H1 (cell line): ENCODE data around the gene PLG. TPM values are rescaled to one million over a fixed set of nuclear protein-coding genes. Genes with fewer than 3 reads are reported as not detected.

Experiments
- CTCF ChIA-PET: fragments of 300-600 bp; sonication (Branson Sonifier 250); formaldehyde crosslinking; loops from one replicate; lab custom pipeline; 2021; ENCODE audit not compliant: partially characterized antibody; lab: Charles Lee
- POLR2A ChIA-PET: fragments of 300-600 bp; sonication (Branson Sonifier 250); formaldehyde crosslinking; loops from one replicate; lab custom pipeline; 2021; ENCODE audit warnings: inconsistent platforms; ENCODE audit not compliant: partially characterized antibody; lab: Charles Lee
- DNase-seq, 2 experiments: peaks; one replicate each; pipeline versions ENCODE4 v3.0.0 to v3.0.0-alpha.2; 2010 to 2022; ENCODE audit warnings: low spot score in 2 of 2, low read depth in 1 of 2, mixed read lengths in 1 of 2
- FAIRE-seq: peaks from 2 replicates; lab custom pipeline; 2011; peaks lifted over from hg19 to GRCh38; lab: Jason Lieb, UNC
- H2AFZ ChIP-seq: 2 replicates; pipeline ENCODE4 v1.8.1; 2012; ENCODE audit warnings: low read length, inconsistent platforms
- H2AK5ac ChIP-seq: 2 replicates; pipeline ENCODE4 v1.6.1; 2013; ENCODE audit warnings: low read depth, low read length
- H2BK120ac ChIP-seq: replicated peaks from 2 replicates; pipeline ENCODE3; 2013; ENCODE audit warnings: low read depth, low read length, inconsistent platforms
- H2BK12ac ChIP-seq: 2 replicates; pipeline ENCODE4 v1.6.1; 2013; ENCODE audit warnings: low read depth, low read length
- H2BK15ac ChIP-seq: 2 replicates; pipeline ENCODE4 v1.6.1; 2013; ENCODE audit warnings: low read length
- H2BK20ac ChIP-seq: 2 replicates; pipeline ENCODE4 v1.6.1; 2013; ENCODE audit warnings: low read length
- H2BK5ac ChIP-seq: 2 replicates; pipeline ENCODE4 v1.6.1; 2013; ENCODE audit warnings: low read depth, low read length
- H3K14ac ChIP-seq: 2 replicates; pipeline ENCODE4 v1.6.1; 2013; ENCODE audit warnings: inconsistent platforms; ENCODE audit not compliant: insufficient read length
- H3K18ac ChIP-seq: 2 replicates; pipeline ENCODE4 v1.6.1; 2013; ENCODE audit warnings: low read length; ENCODE audit errors: extremely low read depth
- H3K23ac ChIP-seq: 2 replicates; pipeline ENCODE4 v1.6.1; 2013; ENCODE audit warnings: inconsistent platforms; ENCODE audit not compliant: insufficient read length
- H3K23me2 ChIP-seq: 2 replicates; pipeline ENCODE4 v1.6.1; 2013; ENCODE audit warnings: low read depth, low read length
- H3K27ac ChIP-seq: 2 replicates; pipeline ENCODE4 v1.6.1; 2011; ENCODE audit warnings: low read depth, low read length, inconsistent platforms
- H3K27me3 ChIP-seq, 4 experiments: replicated peaks in 1 of 4; 1 replicate in 1 of 4; 2 replicates in 3 of 4; pipeline versions ENCODE4 v1.6.1 to v1.8.1; 2011 to 2013; ENCODE audit warnings: low read length in 3 of 4, mild to moderate bottlenecking in 3 of 4, inconsistent platforms in 2 of 4, mixed read lengths in 2 of 4, moderate library complexity in 1 of 4; ENCODE audit not compliant: control insufficient read depth in 3 of 4, insufficient read depth in 3 of 4; ENCODE audit errors: extremely low read depth in 1 of 4
- H3K36me3 ChIP-seq, 4 experiments: 2 replicates each; pipeline versions ENCODE4 v1.6.1 to v1.8.1; 2011 to 2013; ENCODE audit warnings: mild to moderate bottlenecking in 4 of 4, low read length in 3 of 4, moderate library complexity in 2 of 4, control low read depth in 1 of 4, inconsistent platforms in 1 of 4; ENCODE audit not compliant: insufficient read depth in 4 of 4, control insufficient read depth in 2 of 4
- H3K4ac ChIP-seq: replicated peaks from 2 replicates; pipeline ENCODE3; 2013; ENCODE audit warnings: low read length, low read depth, mixed read lengths, inconsistent platforms; ENCODE audit not compliant: insufficient read length
- H3K4me1 ChIP-seq, 4 experiments: replicated peaks in 1 of 4; 1 replicate in 1 of 4; 2 replicates in 3 of 4; pipeline versions ENCODE4 v1.6.1 to v1.8.1; 2011 to 2013; ENCODE audit warnings: low read length in 3 of 4, inconsistent platforms in 2 of 4, mixed read lengths in 1 of 4; ENCODE audit not compliant: insufficient read depth in 4 of 4, control insufficient read depth in 3 of 4
- H3K4me2 ChIP-seq, 2 experiments: 2 replicates each; pipeline versions ENCODE4 v1.6.1 to v1.8.1; 2011 to 2013; ENCODE audit warnings: low read depth in 2 of 2, low read length in 2 of 2, control low read depth in 1 of 2, inconsistent platforms in 1 of 2, mild to moderate bottlenecking in 1 of 2; ENCODE audit not compliant: insufficient read depth in 1 of 2
- H3K4me3 ChIP-seq, 4 experiments: fragments of 200-600, 300-600 bp in 1 of 4; sonication (generic), shearing (Covaris generic), sonication (Bioruptor Twin) in 1 of 4; 2 replicates each; pipeline versions ENCODE4 v1.5.1 to v1.8.1; 2011 to 2016; ENCODE audit warnings: low read length in 4 of 4, low read depth in 3 of 4, control low read depth in 2 of 4, inconsistent platforms in 2 of 4, mild to moderate bottlenecking in 2 of 4, mixed read lengths in 1 of 4, moderate library complexity in 1 of 4; ENCODE audit not compliant: insufficient read depth in 2 of 4; ENCODE audit errors: extremely low read depth in 1 of 4
- H3K56ac ChIP-seq: replicated peaks from 2 replicates; pipeline ENCODE3; 2013; ENCODE audit warnings: low read depth, mild to moderate bottlenecking, mixed read lengths, low read length, inconsistent platforms; ENCODE audit not compliant: insufficient read length
- H3K79me1 ChIP-seq: 2 replicates; pipeline ENCODE4 v1.6.1; 2013; ENCODE audit warnings: low read depth, low read length, control low read depth
- H3K79me2 ChIP-seq, 2 experiments: 2 replicates each; pipeline versions ENCODE4 v1.6.1 to v1.8.1; 2012 to 2013; ENCODE audit warnings: low read length in 2 of 2, mild to moderate bottlenecking in 2 of 2, inconsistent platforms in 1 of 2; ENCODE audit not compliant: insufficient read depth in 2 of 2, control insufficient read depth in 1 of 2
- H3K9ac ChIP-seq, 4 experiments: replicated peaks in 1 of 4; 1 replicate in 1 of 4; 2 replicates in 3 of 4; pipeline versions ENCODE4 v1.6.1 to v1.8.1; 2011 to 2013; ENCODE audit warnings: low read depth in 3 of 4, low read length in 3 of 4, control low read depth in 2 of 4, mild to moderate bottlenecking in 2 of 4, moderate library complexity in 2 of 4, inconsistent platforms in 1 of 4; ENCODE audit errors: extremely low read depth in 1 of 4
- H3K9me3 ChIP-seq, 2 experiments: 2 replicates each; pipeline versions ENCODE4 v1.6.1 to v1.8.1; 2012 to 2013; ENCODE audit warnings: mild to moderate bottlenecking in 2 of 2, moderate library complexity in 2 of 2, control low read depth in 1 of 2, inconsistent platforms in 1 of 2, low read depth in 1 of 2, low read length in 1 of 2, mixed read lengths in 1 of 2; ENCODE audit not compliant: insufficient read depth in 2 of 2
- H4K20me1 ChIP-seq, 2 experiments: replicated peaks in 1 of 2; 2 replicates each; pipeline versions ENCODE3 to v1.8.1; 2011 to 2013; ENCODE audit warnings: inconsistent platforms in 2 of 2, low read length in 2 of 2, mild to moderate bottlenecking in 1 of 2; ENCODE audit not compliant: insufficient read depth in 2 of 2, control insufficient read depth in 1 of 2
- H4K5ac ChIP-seq: 2 replicates; pipeline ENCODE4 v1.6.1; 2013; ENCODE audit warnings: low read length, low read depth, mixed read lengths, inconsistent platforms; ENCODE audit not compliant: insufficient read length
- H4K8ac ChIP-seq: 2 replicates; pipeline ENCODE4 v1.8.0; 2013; ENCODE audit warnings: mild to moderate bottlenecking, moderate library complexity, low read length, inconsistent platforms; ENCODE audit not compliant: insufficient read depth; ENCODE audit errors: extremely low read depth
- H4K91ac ChIP-seq: replicated peaks from 2 replicates; pipeline ENCODE3; 2013; ENCODE audit warnings: low read length, mixed read lengths, inconsistent platforms; ENCODE audit not compliant: insufficient read length
- ATF3 ChIP-seq: IDR thresholded peaks from 2 replicates; pipeline ENCODE4 v1.6.1; 2011; ENCODE audit warnings: low read depth, mild to moderate bottlenecking, low read length; ENCODE audit not compliant: insufficient read depth
- CBX8 ChIP-seq: fragments of 300-800, 300-1000 bp; sonication (generic); IDR thresholded peaks from 2 replicates; pipeline ENCODE4 v1.7.1; 2016; ENCODE audit warnings: low read depth, low read length, borderline replicate concordance
- CHD2 ChIP-seq: IDR thresholded peaks from 2 replicates; pipeline ENCODE4 v1.6.1; 2012; ENCODE audit warnings: low read length, improper control_type of control experiment
- EP300 ChIP-seq, 2 experiments: IDR thresholded peaks; 1 replicate in 1 of 2; 2 replicates in 1 of 2; pipeline ENCODE4 v1.6.1; 2011 to 2012; ENCODE audit warnings: low read depth in 2 of 2, low read length in 2 of 2, mild to moderate bottlenecking in 2 of 2, borderline replicate concordance in 1 of 2, inconsistent platforms in 1 of 2, moderate library complexity in 1 of 2
- EZH2 ChIP-seq: fragments of 200-600 bp; sonication (generic); IDR thresholded peaks from 2 replicates; pipeline ENCODE4 v1.7.1; 2012; ENCODE audit warnings: low read depth, mild to moderate bottlenecking, moderate library complexity, low read length, inconsistent platforms; ENCODE audit not compliant: severe bottlenecking
- HDAC6 ChIP-seq: IDR thresholded peaks from one replicate; pipeline ENCODE4 v1.7.1; 2012; ENCODE audit warnings: low read depth, mild to moderate bottlenecking, inconsistent platforms, low read length, moderate library complexity
- KDM4A ChIP-seq: IDR thresholded peaks from one replicate; pipeline ENCODE4 v1.7.1; 2012; ENCODE audit warnings: low read depth, mild to moderate bottlenecking, moderate library complexity, low read length, inconsistent platforms; ENCODE audit not compliant: severe bottlenecking
- SAP30 ChIP-seq: fragments of 300-600 bp; sonication (generic); IDR thresholded peaks from 2 replicates; pipeline ENCODE4 v1.7.1; 2012; ENCODE audit warnings: low read length, moderate library complexity, mild to moderate bottlenecking, inconsistent platforms; ENCODE audit not compliant: insufficient read depth, insufficient replicate concordance
- SIX5 ChIP-seq: IDR thresholded peaks from 2 replicates; pipeline ENCODE4 v1.6.1; 2011; ENCODE audit warnings: mild to moderate bottlenecking, low read depth, low read length
- SUZ12 ChIP-seq: fragments of 200-600 bp; sonication (generic); IDR thresholded peaks from 2 replicates; pipeline ENCODE4 v1.6.1; 2012; ENCODE audit warnings: mild to moderate bottlenecking, inconsistent platforms, low read length, moderate library complexity, mixed read lengths
- TBP ChIP-seq: IDR thresholded peaks from 2 replicates; pipeline ENCODE4 v1.6.1; 2011; ENCODE audit warnings: low read depth, low read length, improper control_type of control experiment
- TEAD4 ChIP-seq: IDR thresholded peaks from 2 replicates; pipeline ENCODE4 v1.6.1; 2012; ENCODE audit warnings: low read depth, low read length, inconsistent platforms, mixed read lengths
- USF2 ChIP-seq: IDR thresholded peaks from 2 replicates; pipeline ENCODE4 v1.6.1; 2011; ENCODE audit warnings: low read length, improper control_type of control experiment
- WGBS, 2 experiments: shearing (Covaris generic) in 1 of 2; methylation state at CpG; one replicate each; pipeline versions ENCODE4 v1.1.6 to v1.1.7; 2013 to 2015; ENCODE audit warnings: low lambda C conversion rate in 2 of 2, mixed read lengths in 2 of 2, inconsistent platforms in 1 of 2, low coverage in 1 of 2, missing lambda C conversion rate in 1 of 2; ENCODE audit not compliant: insufficient replicate concordance in 2 of 2, insufficient coverage in 1 of 2, insufficient read length in 1 of 2; ENCODE audit errors: extremely low coverage in 1 of 2, missing lambda C conversion rate in 1 of 2; 5-methylcytosine and 5-hydroxymethylcytosine counted together
- polyA plus RNA-seq, 7 experiments: library from polyadenylated mRNA; depleted of rRNA in 3 of 7; stranded (reverse) in 5 of 7; unstranded in 2 of 7; fragments of >200 nt in 5 of 7; fragments of 200-250 nt in 2 of 7; gene quantifications; 1 replicate in 5 of 7; 2 replicates in 1 of 7; 4 replicates in 1 of 7; pipeline versions ENCODE4 v1.2.1 to v1.2.3, GENCODE V29; 2011 to 2013; ENCODE audit warnings: missing spikeins in 2 of 7, mixed read lengths in 2 of 7
- total RNA-seq: library from RNA; stranded (reverse); fragmentation: NEBNext Ultra II Directional; extraction: Animal tissue kit (Norgen Biotek cat#: 25700); gene quantifications from 2 replicates; pipeline ENCODE4 v1.2.1, GENCODE V29; 2021

Gene PLG
- total and polyA plus RNA-seq, 2 of the 8 experiments (the other 6 are each of a cell fraction or from before 2014, with no cell fraction given) = not detected

GRCh38 chr6:160659562-160659961, 42.5 kb upstream of the PLG start:
- no peak for FAIRE-seq
- H4K5ac ChIP-seq = no peak overlapping the region
- no peak overlapping the region for H3K14ac ChIP-seq
- WGBS, 2 experiments = 75% methylated on average over 6 of the region's 6 CpGs; no CpG with 5 or more reads in 1 of the 2 experiments
- H4K20me1 ChIP-seq = no peaks in the 10 kb centered on the region
- H2BK5ac ChIP-seq = no peak overlapping the region
- H3K9ac ChIP-seq = no peak overlapping the region
- H2AK5ac ChIP-seq = no peak overlapping the region
- H2BK15ac ChIP-seq = no peak overlapping the region
- no peaks in the 10 kb centered on the region for H3K79me1 ChIP-seq
- no peak overlapping the region for H2BK20ac ChIP-seq
- CTCF ChIA-PET = no interaction called here
- H2BK120ac ChIP-seq = no peak overlapping the region
- no peak overlapping the region for H2AFZ ChIP-seq
- H3K4me1 ChIP-seq = no peaks in the 10 kb centered on the region
- H3K4me2 ChIP-seq = no peak overlapping the region
- no peak overlapping the region for H3K27ac ChIP-seq
- no peaks in the 10 kb centered on the region for H3K23me2 ChIP-seq
- no peaks in the 10 kb centered on the region; a peak in 1 of 7 replicates for H3K27me3 ChIP-seq
- H3K18ac ChIP-seq = no peak overlapping the region
- H4K8ac ChIP-seq = no peak overlapping the region
- DNase-seq = no peak
- no peak overlapping the region for H3K23ac ChIP-seq
- POLR2A ChIA-PET = no interaction called here
- H3K36me3 ChIP-seq = no peaks in the 10 kb centered on the region
- peaks cover 37 to 48% of the 10 kb centered on the region in 2 experiments for H3K9me3 ChIP-seq
- no peak overlapping the region for H3K4me3 ChIP-seq
- no peak overlapping the region for H4K91ac ChIP-seq
- H3K56ac ChIP-seq = no peak overlapping the region
- H3K79me2 ChIP-seq = no peaks in the 10 kb centered on the region
- no peak overlapping the region for H3K4ac ChIP-seq
- no peak overlapping the region for H2BK12ac ChIP-seq
- TF ChIP-seq EP300 (IDR thresholded peaks at IDR 0.05; ENCODE audit: borderline replicate concordance in 1 of 2, low read depth in 2 of 2, low read length in 2 of 2) (no peak), CHD2 (no peak), EZH2 (no peak), SAP30 (no peak), KDM4A (no peak), ATF3 (no peak), TEAD4 (no peak), SIX5 (no peak), SUZ12 (no peak), CBX8 (no peak), HDAC6 (no peak), TBP (no peak), USF2 (no peak)
